Upper lobe of left lung (tissue), 6 donors: ENCODE results near the gene DOK5. TPM values are rescaled to one million over a fixed set of nuclear protein-coding genes. Genes with fewer than 3 reads are reported as not detected.

Source experiments
- ATAC-seq, 2 donors: fragments of 200-7000 bp; cut with Tn5 transposase; one replicate each; pipeline ENCODE4 v1.9.1; 2022; ENCODE audit warnings: mild to moderate bottlenecking in 2 of 2, moderate library complexity in 2 of 2; ENCODE audit not compliant: low FRiP score in 2 of 2
- DNase-seq, 2 donors: peaks; one replicate each; pipeline ENCODE4 v3.0.0-alpha.2; 2019 to 2020
- H3K27ac ChIP-seq, 4 donors: fragments of 200-600 bp; sonication (generic); one replicate each; pipeline ENCODE4 v1.5.1; 2016 to 2019
- H3K27me3 ChIP-seq, 4 donors: fragments of 200-600 bp; sonication (generic); one replicate each; pipeline ENCODE4 v1.5.1; 2017 to 2019
- H3K36me3 ChIP-seq, 4 donors: fragments of 200-600 bp; sonication (generic); one replicate each; pipeline ENCODE4 v1.5.1; 2016 to 2019
- H3K4me1 ChIP-seq, 4 donors: fragments of 200-600 bp; sonication (generic); one replicate each; pipeline ENCODE4 v1.5.1; 2018 to 2019
- H3K4me3 ChIP-seq, 4 donors: fragments of 200-600 bp; sonication (generic); one replicate each; pipeline ENCODE4 v1.5.1; 2017 to 2019; ENCODE audit warnings: mild to moderate bottlenecking in 2 of 4, moderate library complexity in 1 of 4
- H3K9me3 ChIP-seq, 4 donors: fragments of 200-600 bp; sonication (generic); one replicate each; pipeline ENCODE4 v1.5.1; 2018 to 2019
- EP300 ChIP-seq, 4 donors: sonication (generic); formaldehyde crosslinking; IDR thresholded peaks; one replicate each; pipeline ENCODE4 v1.5.1; 2017; ENCODE audit warnings: antibody characterized with exemption in 4 of 4, control low read depth in 2 of 4
- POLR2A ChIP-seq, 4 donors: fragments of 450-650 bp; IDR thresholded peaks; one replicate each; pipeline ENCODE4 v1.5.1; 2016 to 2017; ENCODE audit warnings: antibody characterized with exemption in 4 of 4, mild to moderate bottlenecking in 2 of 4
- POLR2AphosphoS5 ChIP-seq, 2 donors: sonication (generic); formaldehyde crosslinking; IDR thresholded peaks; one replicate each; pipeline ENCODE4 v1.5.1; 2017; ENCODE audit warnings: antibody characterized with exemption in 2 of 2
- WGBS, 2 donors: methylation state at CpG; one replicate each; pipeline ENCODE4 v1.1.5; 2017 to 2018; 5-methylcytosine and 5-hydroxymethylcytosine counted together
- total RNA-seq, 6 donors: library from RNA; depleted of rRNA in 4 of 6; stranded (reverse); fragments of >200 nt in 4 of 6; gene quantifications; one replicate each; pipeline versions ENCODE4 v1.1.0 to v1.2.1, GENCODE V29; 2016 to 2021
- TF ChIP-seq, protein P1 (sequence below), 6 experiments: fragments of 450-650 bp in 4 of 6; fragments of 200-600 bp in 2 of 6; sonication (generic) in 2 of 6; IDR thresholded peaks; one replicate each; pipeline ENCODE4 v1.5.1; 2016 to 2019; ENCODE audit warnings: antibody characterized with exemption in 6 of 6
- donor health status: DM: no; HTN: no; CAD: no; lungs with moderate emphysema.
- donor health status: DM: no; HTN: yes; CAD: no; lungs with severe emphysema.

DOK5 gene
- total RNA-seq, 6 donors from 2014 or later, result 0.37 to 1.0 TPM; not detected in 4

DNA sequence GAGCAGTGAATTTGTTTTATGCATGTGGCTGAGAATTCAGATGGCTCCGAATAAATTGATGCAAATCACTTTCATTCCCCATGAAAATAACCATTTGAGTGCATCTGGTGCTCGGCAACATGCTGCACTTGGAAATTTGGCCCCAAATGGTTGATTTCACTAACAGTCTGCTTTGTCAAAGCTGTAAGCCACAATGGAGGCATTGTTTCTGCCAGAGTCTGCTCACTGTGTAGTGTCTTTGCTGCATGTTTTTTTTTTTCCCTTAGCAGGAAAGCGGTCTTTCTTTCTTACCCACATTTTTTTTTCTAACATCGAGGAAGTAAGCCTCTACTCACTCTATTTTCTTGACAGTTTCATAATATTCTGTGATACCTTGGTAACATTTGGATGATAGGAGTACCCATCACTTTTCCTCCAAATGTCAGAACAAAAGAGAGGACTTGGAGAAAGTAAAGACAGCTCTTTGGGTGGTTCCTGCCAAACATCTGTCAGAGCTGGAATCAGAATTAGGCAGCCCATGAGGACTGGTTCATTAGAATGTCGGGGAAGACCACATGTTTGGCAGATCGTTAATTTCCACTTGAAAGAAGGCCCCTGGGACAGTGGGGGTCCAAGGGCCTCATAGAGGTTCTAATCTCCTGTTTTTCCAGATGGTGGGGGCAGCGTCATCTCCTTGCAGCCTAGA, 149.5 kb downstream of the DOK5 start:
- ATAC-seq, result no peak
- no peak for DNase-seq
- H3K9me3 ChIP-seq, result no peaks in the 10 kb centered on the region
- 42 to 43% methylated on average over 7 of the region's 7 CpGs for WGBS, 2 donors
- H3K36me3 ChIP-seq, result no peaks in the 10 kb centered on the region
- no peak overlapping the region for H3K4me3 ChIP-seq
- H3K4me1 ChIP-seq, result no peaks in the 10 kb centered on the region
- TF ChIP-seq EP300 (IDR thresholded peaks at IDR 0.05), result no peak
- TF ChIP-seq POLR2A (IDR thresholded peaks at IDR 0.05), result no peak
- TF ChIP-seq, protein P1, sequence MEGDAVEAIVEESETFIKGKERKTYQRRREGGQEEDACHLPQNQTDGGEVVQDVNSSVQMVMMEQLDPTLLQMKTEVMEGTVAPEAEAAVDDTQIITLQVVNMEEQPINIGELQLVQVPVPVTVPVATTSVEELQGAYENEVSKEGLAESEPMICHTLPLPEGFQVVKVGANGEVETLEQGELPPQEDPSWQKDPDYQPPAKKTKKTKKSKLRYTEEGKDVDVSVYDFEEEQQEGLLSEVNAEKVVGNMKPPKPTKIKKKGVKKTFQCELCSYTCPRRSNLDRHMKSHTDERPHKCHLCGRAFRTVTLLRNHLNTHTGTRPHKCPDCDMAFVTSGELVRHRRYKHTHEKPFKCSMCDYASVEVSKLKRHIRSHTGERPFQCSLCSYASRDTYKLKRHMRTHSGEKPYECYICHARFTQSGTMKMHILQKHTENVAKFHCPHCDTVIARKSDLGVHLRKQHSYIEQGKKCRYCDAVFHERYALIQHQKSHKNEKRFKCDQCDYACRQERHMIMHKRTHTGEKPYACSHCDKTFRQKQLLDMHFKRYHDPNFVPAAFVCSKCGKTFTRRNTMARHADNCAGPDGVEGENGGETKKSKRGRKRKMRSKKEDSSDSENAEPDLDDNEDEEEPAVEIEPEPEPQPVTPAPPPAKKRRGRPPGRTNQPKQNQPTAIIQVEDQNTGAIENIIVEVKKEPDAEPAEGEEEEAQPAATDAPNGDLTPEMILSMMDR (IDR thresholded peaks at IDR 0.05), result no peak
- no peak for TF ChIP-seq POLR2AphosphoS5 (IDR thresholded peaks at IDR 0.05)
- H3K27me3 ChIP-seq, result no peaks in the 10 kb centered on the region
- no peak overlapping the region for H3K27ac ChIP-seq

GRCh38 chr20:54625497-54625896, 150.1 kb downstream of the DOK5 start:
- no peak for ATAC-seq
- Histone ChIP-seq H3K4me1 (no peaks in the 10 kb centered on the region), H3K27me3 (no peaks in the 10 kb centered on the region), H3K4me3 (no peak overlapping the region), H3K9me3 (no peaks in the 10 kb centered on the region), H3K27ac (no peak overlapping the region), H3K36me3 (no peaks in the 10 kb centered on the region)
- 48 to 50% methylated on average over 1 of the region's 1 CpG for WGBS, 2 donors
- TF ChIP-seq POLR2A (IDR thresholded peaks at IDR 0.05), result no peak
- no peak for TF ChIP-seq POLR2AphosphoS5 (IDR thresholded peaks at IDR 0.05)
- TF ChIP-seq EP300 (IDR thresholded peaks at IDR 0.05), result no peak
- TF ChIP-seq, protein P1 (IDR thresholded peaks at IDR 0.05), result no peak
- no peak for DNase-seq

DNA sequence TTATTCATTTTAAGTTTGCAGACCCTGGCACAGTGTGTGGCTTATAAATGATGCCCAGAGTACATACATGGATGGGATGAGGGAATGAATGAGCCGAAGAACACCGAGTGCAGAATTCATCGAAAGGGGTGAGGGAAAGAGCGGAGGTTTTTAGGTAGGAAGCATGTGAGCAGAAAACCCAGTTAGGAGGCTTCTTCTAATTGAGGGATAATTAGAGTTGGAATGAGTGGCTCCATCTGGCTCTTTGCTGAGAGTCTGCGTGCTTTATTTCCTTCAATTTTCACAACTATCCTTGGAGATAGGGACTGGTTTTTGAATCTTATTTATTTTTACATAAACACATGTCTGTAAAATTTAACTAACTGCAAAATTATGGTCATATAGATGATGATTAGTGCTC, 150.7 kb downstream of the DOK5 start:
- Histone ChIP-seq H3K36me3 (no peaks in the 10 kb centered on the region), H3K27me3 (no peaks in the 10 kb centered on the region), H3K9me3 (no peaks in the 10 kb centered on the region), H3K27ac (no peak overlapping the region), H3K4me1 (no peaks in the 10 kb centered on the region), H3K4me3 (no peak overlapping the region)
- DNase-seq (no peak), ATAC-seq (no peak)
- 89 to 92% methylated on average over 5 of the region's 5 CpGs for WGBS, 2 donors
- TF ChIP-seq EP300 (IDR thresholded peaks at IDR 0.05), result no peak
- TF ChIP-seq, protein P1 (IDR thresholded peaks at IDR 0.05), result no peak
- no peak for TF ChIP-seq POLR2AphosphoS5 (IDR thresholded peaks at IDR 0.05)
- no peak for TF ChIP-seq POLR2A (IDR thresholded peaks at IDR 0.05)

- Histone ChIP-seq H3K4me1 (no peaks in the 10 kb centered on the region), H3K9me3 (no peaks in the 10 kb centered on the region), H3K27ac (no peak overlapping the region), H3K4me3 (no peak overlapping the region), H3K27me3 (no peaks in the 10 kb centered on the region), H3K36me3 (no peaks in the 10 kb centered on the region)
- TF ChIP-seq POLR2A (IDR thresholded peaks at IDR 0.05), result no peak
- no peak for TF ChIP-seq EP300 (IDR thresholded peaks at IDR 0.05)
- TF ChIP-seq, protein P1 (IDR thresholded peaks at IDR 0.05), result no peak
- TF ChIP-seq POLR2AphosphoS5 (IDR thresholded peaks at IDR 0.05), result no peak
- WGBS, 2 donors, result 84 to 87% methylated on average over 4 of the region's 4 CpGs
- ATAC-seq (no peak), DNase-seq (no peak)
Measured at GRCh38 chr20:54629632-54630031, 154.2 kb downstream of the DOK5 start.

- Histone ChIP-seq H3K4me3 (no peak overlapping the region), H3K27me3 (no peaks in the 10 kb centered on the region), H3K36me3 (no peaks in the 10 kb centered on the region), H3K4me1 (no peaks in the 10 kb centered on the region), H3K27ac (no peak overlapping the region), H3K9me3 (no peaks in the 10 kb centered on the region)
- DNase-seq, result no peak
- TF ChIP-seq EP300 (IDR thresholded peaks at IDR 0.05), result no peak
- 80 to 88% methylated on average over 4 of the region's 4 CpGs for WGBS, 2 donors
- no peak for ATAC-seq
Measured at GRCh38 chr20:54630582-54630981, 155.2 kb downstream of the DOK5 start.
